GM19035 (cell line): ENCODE results near the gene CAPN9.
"Not testable (repeated sequence)": the region's sequence is repeated elsewhere in the genome, so short reads cannot be mapped to it uniquely, and the experiment has no call there.

Experiments used
- ATAC-seq: cut with Tn5 transposase; IDR thresholded peaks from one replicate; pipeline ENCODE4 v1.9.1; 2021; ENCODE audit not compliant: unreplicated experiment

CAPN9 gene

DNA sequence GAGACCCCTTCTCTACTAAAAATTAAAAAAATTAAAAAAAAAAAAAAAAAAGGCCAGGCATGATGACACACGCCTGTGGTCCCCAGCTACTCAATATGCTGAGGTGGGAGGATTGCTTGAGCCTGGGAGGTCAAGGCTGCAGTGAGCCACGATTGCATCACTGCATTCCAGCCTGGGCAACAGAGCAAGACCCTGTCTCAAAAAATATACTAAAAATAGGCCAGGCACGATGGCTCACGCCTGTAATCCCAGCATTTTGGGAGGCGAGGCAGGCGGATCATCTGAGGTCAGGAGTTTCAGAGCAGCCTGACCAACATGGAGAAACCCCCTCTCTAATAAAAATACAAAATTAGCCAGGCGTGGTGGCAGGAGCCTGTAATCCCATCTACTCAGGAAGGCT lies 98.0 kb downstream of the CAPN9 start:
- not testable (repeated sequence) for ATAC-seq

DNA sequence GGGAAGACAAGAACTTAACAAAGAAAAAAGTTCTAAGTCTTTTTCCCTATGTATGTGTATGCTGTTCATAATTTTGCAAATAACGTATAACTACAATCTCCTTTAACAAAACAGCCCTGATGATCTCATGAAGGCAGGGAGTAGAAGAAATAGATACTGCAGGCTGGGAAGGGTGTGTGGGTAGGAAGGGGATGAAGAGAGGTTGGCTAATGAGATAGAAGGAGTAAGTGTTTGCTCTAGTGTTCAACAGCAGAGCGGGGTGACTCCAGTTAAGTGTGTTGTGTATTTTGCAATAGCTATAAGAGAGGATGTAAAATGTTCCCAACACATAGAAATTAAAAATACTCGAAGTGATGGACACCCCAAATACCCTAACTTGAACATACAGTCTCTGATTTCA lies 101.0 kb downstream of the CAPN9 start:
- no peak for ATAC-seq

DNA sequence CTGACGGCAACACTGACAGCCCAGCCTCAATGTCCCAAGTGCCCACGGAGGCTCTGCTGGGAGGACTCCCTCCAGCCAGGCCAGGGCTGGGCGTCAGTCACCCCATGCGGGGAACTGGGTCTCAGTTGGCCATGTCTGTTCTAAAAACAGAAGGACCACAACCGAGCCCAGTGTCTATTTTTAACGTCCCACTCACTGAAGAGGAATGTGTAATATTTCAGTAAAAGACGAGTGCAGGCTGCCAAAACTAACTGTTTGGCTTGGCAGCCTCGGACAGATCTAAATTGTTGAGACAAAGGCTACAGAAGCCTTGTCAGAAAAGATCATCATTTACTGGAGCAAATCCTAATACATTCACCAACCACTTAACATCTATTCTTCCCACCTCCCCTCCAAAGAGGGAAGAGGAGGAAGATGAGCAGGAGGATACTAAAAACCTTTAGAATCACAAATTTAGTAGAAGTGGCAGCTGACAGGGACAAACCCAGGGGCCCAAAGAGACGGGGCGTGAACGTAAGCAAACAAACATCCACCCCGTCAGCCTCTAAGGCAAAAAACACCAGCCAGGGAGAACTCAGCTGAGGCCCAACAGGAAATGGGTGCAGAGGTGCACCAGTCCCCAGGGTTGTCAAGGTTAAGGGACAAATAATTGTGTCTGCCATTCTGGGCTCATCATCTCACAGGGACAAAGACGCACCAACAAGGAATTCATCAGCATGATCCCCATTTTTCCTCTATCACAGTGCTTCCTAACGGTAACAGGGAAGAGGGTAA lies 102.5 kb downstream of the CAPN9 start:
- ATAC-seq: no peak

DNA sequence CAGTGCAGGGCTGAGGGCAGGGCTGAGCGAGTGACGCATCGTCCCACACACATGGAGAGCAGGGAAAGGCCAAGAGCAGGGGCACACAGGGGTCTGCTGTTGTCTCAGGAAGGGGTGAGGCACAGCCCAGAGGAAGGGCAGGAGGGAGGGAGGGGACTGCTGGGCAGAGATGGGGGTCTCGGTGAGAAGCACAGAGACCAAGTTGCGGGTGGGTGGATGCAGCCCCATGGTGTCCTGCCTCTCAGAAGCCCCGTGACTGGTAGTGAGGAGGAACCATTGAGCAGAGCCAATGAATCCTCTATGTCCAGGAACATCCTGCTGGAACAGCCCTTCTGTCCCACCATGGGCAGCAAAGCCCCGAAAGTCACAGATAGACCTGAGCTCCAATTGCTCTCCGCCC lies 103.4 kb downstream of the CAPN9 start:
- ATAC-seq: no peak

DNA sequence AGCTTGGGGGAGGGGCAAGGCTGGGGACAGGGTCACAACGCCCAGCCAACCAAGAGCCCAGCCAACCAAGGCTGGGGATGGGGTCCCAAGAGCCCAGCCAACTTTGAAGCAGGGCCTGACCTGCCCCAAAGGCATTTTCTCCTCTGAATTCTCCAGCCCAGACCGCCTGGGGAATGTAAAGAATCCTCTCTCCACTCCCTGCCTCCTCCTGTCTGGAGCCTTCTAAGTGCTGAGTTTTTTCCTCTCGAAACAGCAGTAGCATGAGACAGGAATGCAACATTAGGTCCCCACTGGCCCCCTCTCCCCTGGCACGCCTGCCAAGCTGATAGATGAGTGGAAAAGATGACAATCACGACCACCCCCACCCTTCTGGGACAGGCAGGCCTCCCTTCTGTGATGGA lies 104.1 kb downstream of the CAPN9 start:
- ATAC-seq: no peak
